GM12892 (cell line): Measurements from ENCODE around the gene PDZD2.
"Not testable (repeated sequence)": the region's sequence is repeated elsewhere in the genome, so short reads cannot be mapped to it uniquely, and the experiment has no call there.

Experiments
- DNase-seq: peaks from one replicate; pipeline ENCODE4 v3.0.0; 2011; ENCODE audit not compliant: insufficient read length
- FAIRE-seq: peaks from 2 replicates; lab custom pipeline; 2011; peaks lifted over from hg19 to GRCh38; lab: Jason Lieb, UNC
- POLR2A ChIP-seq: IDR thresholded peaks from 2 replicates; pipeline ENCODE4 v1.6.1; 2011; ENCODE audit warnings: low read depth, low read length, control low read depth
- POLR2AphosphoS5 ChIP-seq: IDR thresholded peaks from 2 replicates; pipeline ENCODE4 v1.6.1; 2011; ENCODE audit warnings: low read depth, low read length, control low read depth
- TAF1 ChIP-seq: IDR thresholded peaks from 2 replicates; pipeline ENCODE4 v1.6.1; 2011; ENCODE audit warnings: low read depth, mild to moderate bottlenecking, control low read depth, low read length, borderline replicate concordance

PDZD2 gene

DNA sequence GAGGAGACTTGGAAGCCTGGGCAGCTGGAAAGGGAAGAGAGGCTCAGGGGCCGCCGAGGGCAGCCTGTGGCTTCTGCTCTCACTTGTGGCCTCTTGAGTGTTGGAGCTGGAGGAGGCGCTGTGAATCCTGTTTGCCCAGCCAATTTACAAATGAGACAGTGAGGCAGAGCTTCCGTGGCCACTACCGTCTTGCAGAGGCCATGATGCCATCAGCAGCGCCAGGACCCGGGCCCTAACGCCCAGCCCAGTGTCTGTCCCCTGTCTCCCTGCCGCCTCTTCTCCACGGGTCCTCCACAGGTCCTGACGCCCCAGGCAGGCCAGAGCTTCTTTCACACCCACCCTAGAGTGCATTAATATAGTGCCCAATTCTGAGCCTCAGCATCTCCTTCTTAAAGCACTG, 362.4 kb downstream of the PDZD2 start:
- DNase-seq = no peak
- no peak for FAIRE-seq
- TF ChIP-seq POLR2A (no peak), POLR2AphosphoS5 (no peak), TAF1 (no peak)

DNA sequence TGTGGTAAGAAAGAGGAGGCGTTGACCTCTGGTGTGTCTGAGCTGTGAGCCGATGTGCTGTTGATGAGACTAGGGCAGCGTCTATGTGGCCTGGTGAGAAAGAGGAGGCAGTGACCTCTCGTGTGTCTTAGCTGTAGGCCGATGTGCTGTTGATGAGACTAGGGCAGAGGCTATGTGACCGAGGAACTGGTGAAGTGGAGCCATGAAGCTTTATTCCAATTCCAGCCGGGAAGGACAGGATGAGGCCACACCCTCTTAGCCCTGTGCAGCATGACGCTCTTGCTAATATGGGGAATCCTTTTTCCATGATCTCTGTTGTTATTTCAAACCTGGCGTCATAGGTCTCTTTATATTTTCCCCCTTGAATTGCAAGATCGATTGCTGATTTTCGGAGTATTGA, 362.8 kb downstream of the PDZD2 start:
- DNase-seq (no peak), FAIRE-seq (no peak)
- TF ChIP-seq POLR2AphosphoS5 (no peak), TAF1 (no peak), POLR2A (no peak)

DNA sequence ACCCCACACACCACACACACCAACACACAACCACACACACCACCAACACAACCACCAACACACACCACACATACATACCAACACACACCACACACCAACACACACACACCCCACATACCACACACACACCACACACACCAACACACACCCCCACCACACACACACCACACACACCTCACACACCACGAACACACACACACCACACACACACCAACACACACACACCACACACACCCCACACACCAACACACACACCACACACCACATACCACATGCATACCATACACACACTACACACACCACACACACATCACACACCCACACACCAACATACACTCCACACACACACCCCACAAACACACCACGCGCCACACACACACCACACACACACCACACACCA, 363.8 kb downstream of the PDZD2 start:
- DNase-seq (no peak), FAIRE-seq (no peak)
- TF ChIP-seq TAF1 = no peak
- TF ChIP-seq POLR2A = no peak
- no peak for TF ChIP-seq POLR2AphosphoS5

DNA sequence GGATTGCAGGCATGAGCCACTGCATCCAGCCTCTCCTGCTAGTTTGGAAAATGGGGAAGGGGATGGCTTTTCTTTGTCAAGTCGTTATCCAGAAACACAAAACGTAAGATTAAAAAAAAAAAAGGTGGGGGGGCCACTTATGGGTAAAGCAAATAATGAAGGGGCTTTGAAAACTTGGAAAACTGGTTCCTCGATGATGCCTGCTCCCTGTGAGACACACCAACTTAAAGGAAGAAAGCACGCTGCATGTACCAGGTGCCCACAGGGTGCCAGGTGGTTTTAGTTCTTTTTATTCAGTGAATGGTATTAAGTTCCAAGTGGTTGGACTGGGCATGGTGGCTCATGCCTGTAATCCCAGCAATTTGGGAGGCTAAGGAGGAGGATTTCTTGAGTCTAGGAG, 365.1 kb downstream of the PDZD2 start:
- TF ChIP-seq TAF1 (no peak), POLR2A (no peak), POLR2AphosphoS5 (no peak)
- no peak for DNase-seq
- no peak for FAIRE-seq

DNA sequence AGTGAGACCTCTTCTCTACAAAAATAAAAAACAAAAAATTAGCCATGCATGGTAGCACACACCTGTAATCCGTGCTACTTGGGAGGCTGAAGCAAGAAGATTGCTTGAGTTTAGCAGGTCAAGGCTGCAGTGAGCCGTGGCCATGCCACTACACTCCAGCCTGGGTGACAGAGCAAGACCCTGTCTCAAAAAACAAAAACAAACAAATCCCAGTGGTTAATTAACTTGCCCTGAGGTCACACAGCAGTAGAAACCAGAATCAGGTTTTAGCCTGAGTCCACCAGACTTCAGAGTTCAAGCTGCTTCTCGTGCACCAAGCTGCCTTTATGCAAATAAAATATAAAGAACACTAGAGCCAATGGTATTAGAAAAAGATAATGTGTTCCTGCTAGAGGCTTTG, 365.5 kb downstream of the PDZD2 start:
- TF ChIP-seq TAF1 (no peak), POLR2AphosphoS5 (no peak), POLR2A (no peak)
- no peak for DNase-seq
- FAIRE-seq = no peak

DNA sequence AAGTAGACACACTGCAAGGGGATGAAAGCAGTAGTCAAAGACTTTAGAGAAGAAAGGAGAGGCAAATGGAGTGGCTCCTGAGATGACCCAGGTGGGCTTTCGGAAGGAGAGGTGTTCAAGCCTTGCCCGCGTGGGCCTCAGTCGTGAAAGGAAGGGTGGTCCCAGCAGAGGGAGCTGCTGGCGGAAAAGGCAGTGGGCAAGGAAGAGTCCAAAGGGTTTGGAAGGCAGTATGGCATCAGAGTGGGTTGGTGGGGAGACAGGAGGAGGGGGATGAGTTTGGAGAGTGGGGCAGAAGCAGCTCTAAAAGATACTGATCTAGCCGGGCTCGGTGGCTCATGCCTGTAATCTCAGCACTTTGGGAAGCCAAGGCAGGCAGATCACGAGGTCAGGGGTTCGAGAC, 369.8 kb downstream of the PDZD2 start:
- DNase-seq (no peak), FAIRE-seq (no peak)
- TF ChIP-seq POLR2A (no peak), POLR2AphosphoS5 (no peak), TAF1 (no peak)

DNA sequence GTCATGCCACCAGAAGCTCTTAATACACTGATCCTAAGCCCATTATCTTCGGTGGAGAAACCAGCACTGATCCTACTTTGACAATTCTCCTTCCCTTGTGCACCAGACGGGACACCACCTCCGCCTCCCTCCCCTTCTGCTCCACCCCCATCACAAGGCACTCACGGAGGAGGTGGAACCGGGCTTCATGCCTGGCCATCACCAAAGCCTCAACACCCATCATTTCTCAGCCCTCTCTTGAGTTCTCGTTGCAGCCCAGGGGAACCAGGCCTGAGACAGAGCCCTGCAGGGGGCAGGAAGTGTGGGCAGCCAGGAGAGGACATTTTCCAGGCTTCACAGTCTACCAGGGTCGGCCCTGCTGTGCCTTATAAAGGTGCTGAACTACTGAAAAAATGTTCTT, 374.7 kb downstream of the PDZD2 start:
- TF ChIP-seq POLR2AphosphoS5 (no peak), POLR2A (no peak)
- no peak for FAIRE-seq

DNA sequence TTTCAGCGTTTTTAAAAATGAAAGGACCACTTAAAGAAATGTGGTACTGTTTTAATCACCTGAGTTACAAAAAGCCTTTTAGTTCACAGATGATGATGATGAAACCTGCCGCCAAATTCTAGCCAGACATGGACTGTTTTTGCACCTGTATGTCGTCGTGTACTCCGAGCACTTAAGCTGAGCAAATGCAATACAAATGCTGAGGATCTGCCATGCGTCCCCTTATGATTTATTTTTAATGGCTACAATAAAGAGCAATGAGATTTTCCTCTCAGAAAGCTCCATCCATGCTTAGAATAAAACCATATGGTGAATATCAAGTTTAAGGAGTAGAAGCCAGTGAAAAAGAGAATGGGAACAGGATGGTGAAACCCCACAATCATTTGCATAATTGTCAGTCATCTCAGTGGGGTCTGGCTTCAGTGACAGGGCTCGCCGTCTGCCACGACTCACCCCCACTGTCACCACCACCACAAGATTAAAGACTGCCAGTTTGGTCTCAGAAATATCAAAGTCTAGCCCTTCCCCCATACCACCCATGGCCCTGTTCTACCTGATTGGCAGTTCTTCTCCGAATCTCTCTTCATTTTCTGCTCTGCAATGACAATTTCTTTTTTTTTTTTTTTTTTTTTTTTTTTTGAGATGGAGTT, 375.3 kb downstream of the PDZD2 start:
- DNase-seq (no peak), FAIRE-seq (no peak)
- TF ChIP-seq POLR2AphosphoS5 = no peak

More for the DNA sequence above, 374.7 kb downstream of the PDZD2 start:
- no peak for DNase-seq

DNA sequence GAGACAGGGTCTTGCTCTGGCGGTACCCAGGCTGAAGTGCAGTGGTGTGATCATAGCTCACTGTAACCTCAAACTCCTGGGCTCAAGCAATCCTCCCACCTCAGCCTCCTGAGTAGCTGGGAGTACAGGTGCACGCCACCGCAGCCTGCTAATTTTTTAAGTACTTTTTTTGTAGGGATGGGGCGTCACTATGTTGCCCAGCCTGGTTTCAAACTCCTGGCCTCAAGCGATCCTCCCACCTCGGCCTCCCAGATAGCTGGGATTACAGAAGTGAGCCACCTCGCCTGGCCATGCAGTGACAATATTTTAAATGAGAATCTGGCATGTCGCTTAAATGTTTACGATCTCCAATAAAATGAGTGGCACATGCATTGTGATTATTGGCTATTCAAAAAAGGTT, 376.3 kb downstream of the PDZD2 start:
- DNase-seq, FAIRE-seq: not testable (repeated sequence)

DNA sequence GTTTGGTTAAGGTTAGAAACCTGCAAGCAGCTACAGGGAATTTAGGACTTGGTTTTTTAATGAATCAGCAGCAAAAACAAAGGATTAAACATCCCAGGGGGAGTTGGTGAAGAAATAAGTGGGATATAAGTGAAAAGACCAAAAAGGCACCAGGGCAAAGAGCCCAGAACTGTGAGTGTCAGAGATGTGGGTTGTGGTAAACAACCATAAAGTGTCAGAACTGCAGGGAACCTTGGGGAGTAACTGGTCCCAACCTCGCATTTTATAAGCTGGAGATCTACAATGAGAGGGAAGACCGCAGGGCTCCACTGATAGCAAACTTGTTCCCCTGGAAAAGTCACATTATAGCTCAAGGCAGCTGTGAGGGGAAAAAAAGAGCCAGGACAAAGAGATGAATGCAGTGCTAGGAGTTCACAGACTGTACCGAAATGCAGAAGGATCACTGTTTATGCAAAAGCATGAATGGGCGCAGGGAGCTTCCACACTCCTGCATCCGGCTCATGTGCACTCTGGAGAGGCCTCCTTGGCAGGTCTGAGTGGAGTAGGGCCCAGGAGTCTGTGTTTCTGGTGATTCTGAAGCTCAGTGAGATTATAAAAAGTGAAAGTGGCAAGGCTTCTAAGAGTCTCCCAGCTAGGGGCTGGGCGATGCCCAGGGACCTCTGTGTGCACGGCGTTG, 378.9 kb downstream of the PDZD2 start:
- TF ChIP-seq POLR2AphosphoS5 (no peak), POLR2A (no peak), TAF1 (no peak)
- no peak for DNase-seq
- no peak for FAIRE-seq

DNA sequence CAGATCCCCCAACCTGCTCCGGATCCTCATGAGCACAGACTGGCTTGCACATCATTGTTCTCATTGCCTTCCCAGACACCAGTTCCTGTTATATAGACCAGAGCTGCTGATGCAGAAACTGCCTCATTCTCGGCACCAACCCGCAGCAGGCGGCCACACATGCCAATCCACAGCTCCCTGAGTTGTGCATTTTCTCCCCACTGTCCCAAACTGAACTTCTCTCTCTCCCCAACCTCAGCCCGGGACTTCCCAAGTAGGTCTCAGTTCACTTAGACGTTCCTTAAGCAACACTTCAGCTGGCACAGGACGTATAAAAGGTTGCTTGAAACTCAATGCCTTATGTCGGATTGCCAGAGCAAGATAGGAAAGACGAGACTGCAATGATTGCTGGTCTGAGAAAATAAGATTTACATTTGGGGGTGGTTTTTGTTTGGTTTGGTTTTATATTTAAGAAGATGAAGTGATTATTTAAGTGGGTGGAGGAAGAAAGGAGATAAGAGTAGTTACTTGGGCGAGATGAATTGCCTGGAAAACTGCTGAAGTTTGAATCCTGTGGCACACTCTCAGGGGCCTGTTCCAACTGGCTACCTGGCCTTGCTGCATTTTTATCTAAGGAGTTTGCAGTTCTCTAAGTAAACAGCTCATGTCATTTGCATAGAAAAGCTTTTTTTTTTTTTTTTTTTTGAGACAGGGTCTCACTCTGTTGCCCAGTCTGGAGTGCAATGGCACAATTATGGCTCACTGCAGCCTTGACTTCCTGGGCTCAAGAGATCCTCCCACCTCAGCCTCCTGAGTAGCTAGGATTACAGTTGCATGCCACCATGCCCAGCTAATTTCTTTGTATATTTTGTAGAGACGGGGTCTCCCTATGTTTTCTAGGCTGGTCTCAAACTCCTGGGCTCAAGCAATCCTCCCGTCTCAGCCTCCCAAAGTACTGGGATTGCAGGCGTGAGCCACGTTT, 379.8 kb downstream of the PDZD2 start:
- FAIRE-seq = no peak
- no peak for TF ChIP-seq POLR2A
- TF ChIP-seq POLR2AphosphoS5 = no peak
- TF ChIP-seq TAF1 = no peak

More for the DNA sequence above, 379.8 kb downstream of the PDZD2 start:
- no peak for DNase-seq
